Measurements from ENCODE around the gene RARA. TPM values are rescaled to one million over a fixed set of nuclear protein-coding genes. Genes with fewer than 3 reads are reported as not detected.

RARA gene
- total and polyA plus RNA-seq, 2 of the 4 experiments (the other 2 are of a cell fraction): 9.0 to 12.7 TPM

DNA sequence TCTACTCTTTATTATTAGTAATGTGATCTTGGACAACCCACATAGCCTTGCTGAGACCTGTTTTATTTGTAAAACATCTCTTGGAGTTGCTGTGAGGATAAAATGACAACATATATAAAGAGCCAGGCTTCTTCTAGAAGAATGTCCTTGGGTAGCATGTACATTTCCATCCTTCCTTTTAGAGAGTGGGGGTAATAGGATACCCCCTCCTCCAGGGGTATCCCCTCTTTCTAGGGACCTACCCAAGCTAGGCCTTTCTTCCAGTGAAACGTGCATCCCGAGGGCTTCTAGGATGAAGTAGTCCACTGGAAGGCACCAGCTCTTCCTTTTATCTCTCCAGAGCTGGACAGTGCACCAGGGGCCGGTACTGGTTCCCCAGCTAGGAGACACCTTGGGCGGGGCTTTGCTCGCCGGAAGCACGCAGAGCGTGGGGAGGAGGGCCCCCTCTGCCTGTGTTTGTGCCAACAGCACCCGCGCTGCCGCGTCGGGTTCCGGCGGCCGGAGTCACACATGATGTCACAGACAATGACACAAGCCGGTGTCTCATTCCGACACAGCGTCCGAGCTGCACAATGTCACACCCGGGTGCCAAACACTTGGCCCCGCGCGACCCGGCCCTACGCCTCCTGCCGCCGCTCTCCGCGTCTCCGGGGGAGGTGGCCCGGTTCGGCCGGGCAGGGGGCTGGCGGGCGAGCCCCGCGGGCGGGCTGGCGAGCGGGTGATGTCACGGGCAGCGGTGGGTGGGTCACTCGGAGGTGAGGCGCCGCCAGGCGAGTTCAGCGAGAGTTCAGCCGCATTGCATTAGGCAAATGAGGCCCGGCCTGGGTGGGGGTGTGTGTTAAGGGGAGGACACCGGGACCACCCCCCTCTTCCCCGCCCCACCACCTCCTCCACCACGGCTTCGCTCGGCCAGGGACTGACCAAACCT, 32.2 kb downstream of the RARA start (continued):
- TF ChIP-seq CHD1 (IDR thresholded peaks at IDR 0.05; ENCODE audit: low read depth, low read length) (no peak), MXI1 (IDR thresholded peaks at IDR 0.05; ENCODE audit: borderline replicate concordance, low read depth, low read length) (no peak), POLR2A (IDR thresholded peaks at IDR 0.05; ENCODE audit: low read depth, low read length) (peak; percentile 79; the same call in 1 of the 2 replicates), RCOR1 (IDR thresholded peaks at IDR 0.05; ENCODE audit: insufficient replicate concordance, low read length) (no peak)

Measured in IMR-90 (cell line).